DMS53 (cell line): ENCODE measurements around the gene MTA2.

Experiments
- DNase-seq: peaks from one replicate; lab custom pipeline; 2025; lab: John Stamatoyannopoulos, UW

The MTA2 gene

GRCh38 chr11:62546929-62547625 lies 54.6 kb downstream of the MTA2 start:
- DNase-seq = peak; percentile 56

DNA sequence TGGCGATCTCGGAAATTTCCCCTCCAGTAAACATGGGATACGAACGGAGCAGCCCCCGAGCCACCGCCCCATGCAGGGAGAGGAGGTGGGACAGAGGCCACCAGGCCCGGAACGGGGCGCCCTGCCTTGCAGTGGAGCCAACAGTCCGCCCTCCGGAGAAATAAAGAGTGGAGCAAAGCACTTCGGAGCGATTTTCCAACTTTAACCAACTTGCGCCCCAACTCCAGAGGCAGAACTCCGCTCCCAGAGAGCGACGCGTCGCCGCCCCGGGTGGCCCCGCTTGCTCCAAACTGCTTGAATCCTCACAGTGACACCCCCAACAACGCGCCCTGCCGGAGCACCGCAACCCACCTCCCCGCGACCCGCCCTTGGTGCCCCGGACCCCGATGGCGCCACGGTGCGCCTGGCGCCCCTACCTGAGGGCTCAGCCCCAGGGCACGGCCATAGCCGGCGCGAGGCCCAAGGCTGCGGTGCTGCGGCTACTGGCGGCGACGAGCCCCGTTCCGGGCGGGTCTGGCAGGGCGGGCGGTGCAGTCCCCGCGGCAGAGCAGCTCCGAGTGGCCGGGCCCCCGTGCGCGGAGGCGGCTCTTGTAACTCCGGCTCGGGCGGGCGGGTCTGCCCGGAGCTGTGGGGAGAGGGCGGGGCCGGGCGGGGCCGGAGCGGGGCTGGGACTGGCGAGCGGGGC lies 55.3 kb downstream of the MTA2 start, which contains the start of gene AHNAK:
Gene AHNAK, minus strand, starts transcription at position 563 of the 685 bp plus-strand sequence. CDS start 10,708 bp downstream, outside the sequence.
- DNase-seq = peak; percentile 73

- DNase-seq = peak; percentile 61
Measured at GRCh38 chr11:62545437-62546243, 56.0 kb downstream of the MTA2 start.

GRCh38 chr11:62544581-62545436 lies 56.9 kb downstream of the MTA2 start:
- peak; percentile 46 for DNase-seq

GRCh38 chr11:62543680-62544444 lies 57.8 kb downstream of the MTA2 start:
- no peak for DNase-seq
